ENCODE results near the gene FGF4. TPM values are rescaled to one million over a fixed set of nuclear protein-coding genes. Genes with fewer than 3 reads are reported as not detected.

Gene FGF4
- total RNA-seq, 2 donors from 2014 or later, result not detected

DNA sequence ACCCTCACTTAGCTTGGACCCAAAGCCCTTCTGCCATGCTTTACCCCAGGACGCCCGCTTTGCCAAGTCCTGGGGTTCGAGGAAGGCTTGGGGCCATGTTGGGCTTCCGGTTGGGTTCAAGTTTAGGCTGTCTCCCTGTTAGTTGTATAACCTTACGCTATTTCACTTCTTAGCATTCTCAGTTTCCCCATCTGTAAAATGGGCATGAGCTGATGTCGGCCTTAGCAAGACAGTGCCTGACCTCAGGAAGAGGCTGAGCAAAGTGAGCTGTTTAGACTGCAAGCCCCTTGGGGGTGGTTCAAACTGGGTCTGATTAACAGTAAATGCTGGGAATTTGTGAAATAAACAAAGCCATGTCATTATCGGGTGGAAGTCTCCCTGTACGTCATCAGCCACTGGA lies 3.2 kb upstream of the FGF4 start:
- Histone ChIP-seq H3K4me3 (no peak overlapping the region), H3K36me3 (replicated peaks in 1 of 2; ENCODE audit: insufficient read depth in 1 of 2, low read depth in 2 of 2) (no peaks in the 10 kb centered on the region), H3K27me3 (peaks cover 0 to 10% of the 10 kb centered on the region in 2 donors), H3K4me1 (no peaks in the 10 kb centered on the region), H3K27ac (no peak overlapping the region), H3K9me3 (no peaks in the 10 kb centered on the region)
- intact Hi-C loops (cut with DNase I), result no loop called here
- ATAC-seq (no peak), DNase-seq (no peak)
- no peak for TF ChIP-seq POLR2A (IDR thresholded peaks at IDR 0.05)
- TF ChIP-seq, protein P1, sequence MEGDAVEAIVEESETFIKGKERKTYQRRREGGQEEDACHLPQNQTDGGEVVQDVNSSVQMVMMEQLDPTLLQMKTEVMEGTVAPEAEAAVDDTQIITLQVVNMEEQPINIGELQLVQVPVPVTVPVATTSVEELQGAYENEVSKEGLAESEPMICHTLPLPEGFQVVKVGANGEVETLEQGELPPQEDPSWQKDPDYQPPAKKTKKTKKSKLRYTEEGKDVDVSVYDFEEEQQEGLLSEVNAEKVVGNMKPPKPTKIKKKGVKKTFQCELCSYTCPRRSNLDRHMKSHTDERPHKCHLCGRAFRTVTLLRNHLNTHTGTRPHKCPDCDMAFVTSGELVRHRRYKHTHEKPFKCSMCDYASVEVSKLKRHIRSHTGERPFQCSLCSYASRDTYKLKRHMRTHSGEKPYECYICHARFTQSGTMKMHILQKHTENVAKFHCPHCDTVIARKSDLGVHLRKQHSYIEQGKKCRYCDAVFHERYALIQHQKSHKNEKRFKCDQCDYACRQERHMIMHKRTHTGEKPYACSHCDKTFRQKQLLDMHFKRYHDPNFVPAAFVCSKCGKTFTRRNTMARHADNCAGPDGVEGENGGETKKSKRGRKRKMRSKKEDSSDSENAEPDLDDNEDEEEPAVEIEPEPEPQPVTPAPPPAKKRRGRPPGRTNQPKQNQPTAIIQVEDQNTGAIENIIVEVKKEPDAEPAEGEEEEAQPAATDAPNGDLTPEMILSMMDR (IDR thresholded peaks at IDR 0.05), result no peak
- WGBS, 2 donors, result 80 to 86% methylated on average over 7 to 8 of the region's 8 CpGs

DNA sequence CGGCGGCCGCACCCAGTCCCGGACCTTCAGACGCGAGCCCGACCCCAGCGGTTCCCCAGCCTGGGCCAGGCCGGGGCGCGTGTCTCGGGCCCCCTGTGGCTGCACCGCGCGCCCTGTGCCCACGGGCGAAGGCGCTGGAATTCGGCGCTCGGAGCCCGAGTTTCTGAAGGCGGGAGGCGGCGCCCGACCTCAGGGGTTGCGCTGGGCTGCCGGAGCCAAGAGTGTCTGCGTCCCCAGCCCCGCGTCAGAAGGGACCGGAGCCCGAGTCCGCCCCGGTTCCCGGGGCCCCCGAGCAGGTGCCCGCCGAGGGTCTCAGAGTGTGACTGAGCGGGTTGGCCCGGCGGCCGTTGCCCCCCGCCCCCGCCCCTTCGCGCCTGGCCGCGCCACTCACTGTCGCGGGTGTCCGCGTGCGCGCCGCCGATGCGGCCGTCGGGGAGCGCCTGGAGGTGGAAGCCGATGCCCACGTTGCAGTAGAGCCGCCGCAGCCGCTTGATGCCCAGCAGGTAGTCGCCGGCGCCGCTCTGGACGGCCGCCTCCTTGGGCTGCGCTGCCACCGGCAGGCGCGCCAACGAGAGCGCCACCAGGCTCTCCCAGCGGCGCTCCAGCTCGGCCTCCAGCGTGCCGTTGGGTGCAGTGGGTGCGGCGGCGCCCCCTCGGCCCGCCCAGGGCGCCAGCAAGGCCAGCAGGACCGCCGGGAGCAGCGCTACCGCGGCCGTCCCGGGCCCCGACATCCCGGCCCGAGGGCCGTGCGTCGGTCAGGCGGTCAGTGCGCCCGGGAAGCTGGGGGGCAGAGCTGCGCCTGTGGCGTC lies 583 bp downstream of the FGF4 start:
- no peak for ATAC-seq

DNA sequence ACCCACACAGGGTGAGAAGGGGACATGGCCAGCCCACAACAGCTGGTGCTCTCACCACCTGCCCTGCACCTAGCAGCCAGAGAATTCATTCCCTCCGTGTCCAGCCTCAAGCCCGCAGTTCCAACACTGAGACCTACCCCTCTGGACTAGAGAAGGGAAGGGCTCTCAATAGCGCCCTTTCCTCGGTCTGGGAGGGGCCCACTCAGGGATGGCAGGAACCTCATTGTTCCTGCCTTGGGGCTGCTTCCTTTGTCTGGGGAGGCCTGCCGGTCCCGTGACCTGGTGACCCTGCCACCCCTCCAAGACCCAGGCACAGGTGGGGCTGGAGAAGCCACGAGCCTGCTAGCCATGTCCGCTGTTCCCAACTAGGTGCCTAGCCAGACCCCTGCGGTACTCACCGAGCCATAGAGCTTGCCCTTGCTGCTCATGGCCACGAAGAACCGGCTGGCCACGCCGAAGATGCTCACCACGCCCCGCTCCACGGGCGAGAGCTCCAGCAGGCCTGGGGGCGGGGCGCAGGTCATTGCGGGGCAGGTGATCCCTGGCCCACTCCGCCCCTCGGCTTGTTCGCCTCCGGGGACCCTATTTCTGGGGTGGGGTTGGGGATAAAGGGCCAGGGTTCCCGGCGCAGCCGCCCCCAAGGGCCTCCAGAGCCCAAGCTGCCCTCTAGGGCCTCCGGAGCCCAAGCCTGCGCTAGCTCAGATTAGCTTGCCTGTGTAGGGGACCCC lies 1.4 kb downstream of the FGF4 start:
- DNase-seq, result no peak
- 0 to 9% methylated on average over 3 to 17 of the region's 30 CpGs for WGBS, 2 donors
- Histone ChIP-seq H3K4me3 (no peak overlapping the region), H3K4me1 (no peaks in the 10 kb centered on the region), H3K27ac (no peak overlapping the region), H3K36me3 (replicated peaks in 1 of 2; ENCODE audit: insufficient read depth in 1 of 2, low read depth in 2 of 2) (no peaks in the 10 kb centered on the region), H3K27me3 (peaks cover 0 to 10% of the 10 kb centered on the region in 2 donors), H3K9me3 (no peaks in the 10 kb centered on the region)
- TF ChIP-seq, protein P1 (IDR thresholded peaks at IDR 0.05), result no peak
- TF ChIP-seq POLR2A (IDR thresholded peaks at IDR 0.05), result no peak
- intact Hi-C loops (cut with DNase I), result no loop called here
- no peak for ATAC-seq

More for the DNA sequence above, 583 bp downstream of the FGF4 start:
- intact Hi-C loops (cut with DNase I), result no loop called here
- TF ChIP-seq, protein P1 (IDR thresholded peaks at IDR 0.05), result no peak
- TF ChIP-seq POLR2A (IDR thresholded peaks at IDR 0.05), result no peak
- peaks cover 0 to 10% of the 10 kb centered on the region in 2 donors for H3K27me3 ChIP-seq
- no peak overlapping the region for H3K27ac ChIP-seq
- H3K9me3 ChIP-seq, result no peaks in the 10 kb centered on the region
- no peaks in the 10 kb centered on the region for H3K4me1 ChIP-seq
- no peak for DNase-seq
- whole genome bisulfite sequencing, 2 donors, result 1% methylated on average over 74 of the region's 107 CpGs; no CpG with 5 or more reads in 1 of the 2 donors
- no peaks in the 10 kb centered on the region for H3K36me3 ChIP-seq (replicated peaks in 1 of 2; ENCODE audit: insufficient read depth in 1 of 2, low read depth in 2 of 2)
- no peak overlapping the region for H3K4me3 ChIP-seq

DNA sequence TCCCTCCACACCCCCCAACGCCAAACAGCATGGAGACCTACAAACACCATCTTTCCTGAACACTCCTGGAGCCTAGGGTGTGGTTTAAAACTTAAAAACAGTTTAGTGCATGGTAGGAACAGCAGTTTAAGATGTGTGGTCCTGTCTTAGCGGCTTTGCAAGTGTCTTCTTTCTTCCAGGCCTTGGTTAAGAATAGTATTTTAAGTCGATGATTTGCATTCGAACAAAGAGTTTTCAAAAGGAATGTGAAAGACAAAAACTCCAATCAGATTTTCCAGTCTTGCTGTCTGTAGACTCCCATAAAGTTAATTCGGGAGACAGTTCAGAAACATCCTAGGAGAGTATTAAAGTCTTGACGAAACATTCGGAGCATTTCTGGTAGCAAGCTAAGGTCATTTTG lies 3.7 kb downstream of the FGF4 start:
- Histone ChIP-seq H3K4me1 (no peaks in the 10 kb centered on the region), H3K4me3 (no peak overlapping the region), H3K36me3 (replicated peaks in 1 of 2; ENCODE audit: insufficient read depth in 1 of 2, low read depth in 2 of 2) (no peaks in the 10 kb centered on the region), H3K9me3 (no peaks in the 10 kb centered on the region), H3K27ac (no peak overlapping the region), H3K27me3 (peaks cover 0 to 10% of the 10 kb centered on the region in 2 donors)
- intact Hi-C loops (cut with DNase I), result no loop called here
- DNase-seq, result no peak
- 32 to 42% methylated on average over 7 of the region's 7 CpGs for WGBS, 2 donors
- no peak for TF ChIP-seq POLR2A (IDR thresholded peaks at IDR 0.05)
- TF ChIP-seq, protein P1 (IDR thresholded peaks at IDR 0.05), result no peak
- ATAC-seq, result no peak

Measured in body of pancreas (tissue), 4 donors.